ENCODE data around the gene ZRANB2.

ZRANB2 gene

GRCh38 chr1:71080739-71081696, at the start of gene ZRANB2:
Gene ZRANB2, minus strand, starts transcription at chr1:71081035. Its CDS starts 40 bp downstream, at chr1:71080995.
- DNase-seq: peak; percentile 95

GRCh38 chr1:71128060-71128459, 47.2 kb upstream of the ZRANB2 start:
- DNase-seq: no peak

GRCh38 chr1:71118086-71118485, 37.3 kb upstream of the ZRANB2 start:
- no peak for DNase-seq

- DNase-seq: no peak
These were observed 35.9 kb upstream of the ZRANB2 start for GRCh38 chr1:71116729-71117128.

- no peak for DNase-seq
These were observed 26.0 kb upstream of the ZRANB2 start for GRCh38 chr1:71106658-71107322.

- DNase-seq: no peak
These were observed 23.6 kb upstream of the ZRANB2 start for GRCh38 chr1:71104417-71104816.

GRCh38 chr1:71101839-71102376, 21.1 kb upstream of the ZRANB2 start:
- no peak for DNase-seq

GRCh38 chr1:71097428-71097827, 16.6 kb upstream of the ZRANB2 start:
- DNase-seq: no peak

- no peak for DNase-seq
These were observed 14.1 kb upstream of the ZRANB2 start for GRCh38 chr1:71094913-71095312.

GRCh38 chr1:71093938-71094337, 13.1 kb upstream of the ZRANB2 start:
- DNase-seq: peak; percentile 20

- DNase-seq: no peak
These were observed 8.9 kb upstream of the ZRANB2 start for GRCh38 chr1:71089536-71090270.

- DNase-seq: no peak
These were observed 7.9 kb upstream of the ZRANB2 start for GRCh38 chr1:71088645-71089287.

GRCh38 chr1:71087713-71088112, 6.9 kb upstream of the ZRANB2 start:
- no peak for DNase-seq

GRCh38 chr1:71087060-71087459, 6.2 kb upstream of the ZRANB2 start:
- no peak for DNase-seq

GRCh38 chr1:71086331-71086730, 5.5 kb upstream of the ZRANB2 start:
- DNase-seq: no peak

- peak; percentile 63 for DNase-seq
These were observed 2.4 kb upstream of the ZRANB2 start for GRCh38 chr1:71083271-71083670.

GRCh38 chr1:71081697-71082080, 854 bp upstream of the ZRANB2 start:
- no peak for DNase-seq

- peak; percentile 35 for DNase-seq
These were observed 551 bp downstream of the ZRANB2 start for GRCh38 chr1:71080230-71080738.

GRCh38 chr1:71074681-71075080, 6.2 kb downstream of the ZRANB2 start:
- DNase-seq: no peak

GRCh38 chr1:71072273-71072672, 8.6 kb downstream of the ZRANB2 start:
- DNase-seq: no peak

GRCh38 chr1:71071720-71072119, 9.1 kb downstream of the ZRANB2 start:
- DNase-seq: no peak

Measured in midbrain (tissue), 1 donor.